Fibroblast of upper back skin (primary cell): ENCODE data around the gene CDK13.

ENCODE experiments used
- DNase-seq: peaks from one replicate; pipeline ENCODE4 v3.0.0-alpha.2; 2013

CDK13 gene

GRCh38 chr7:40015790-40016296 is 65.8 kb downstream of the CDK13 start:
- peak; percentile 43 for DNase-seq

GRCh38 chr7:40019558-40019957 is 69.5 kb downstream of the CDK13 start:
- no peak for DNase-seq

GRCh38 chr7:40024048-40024447 is 74.0 kb downstream of the CDK13 start:
- DNase-seq: no peak

- no peak for DNase-seq
Observed at GRCh38 chr7:40024841-40025240, 74.8 kb downstream of the CDK13 start.

GRCh38 chr7:40027545-40027944 is 77.5 kb downstream of the CDK13 start:
- DNase-seq: no peak

- DNase-seq: no peak
Observed at GRCh38 chr7:40033826-40034225, 83.8 kb downstream of the CDK13 start.

- no peak for DNase-seq
Observed at GRCh38 chr7:40041456-40041855, 91.4 kb downstream of the CDK13 start.

GRCh38 chr7:40043164-40043563 is 93.1 kb downstream of the CDK13 start:
- no peak for DNase-seq

GRCh38 chr7:40047661-40048060 is 97.6 kb downstream of the CDK13 start:
- no peak for DNase-seq

- peak; percentile 31 for DNase-seq
Observed at GRCh38 chr7:40057292-40057691, 107.2 kb downstream of the CDK13 start.

GRCh38 chr7:40058026-40058425 is 108.0 kb downstream of the CDK13 start:
- DNase-seq: no peak

- no peak for DNase-seq
Observed at GRCh38 chr7:40058636-40059035, 108.6 kb downstream of the CDK13 start.

- DNase-seq: no peak
Observed at GRCh38 chr7:40059057-40059456, 109.0 kb downstream of the CDK13 start.

GRCh38 chr7:40072268-40072667 is 122.2 kb downstream of the CDK13 start:
- no peak for DNase-seq

- DNase-seq: no peak
Observed at GRCh38 chr7:40073239-40073638, 123.2 kb downstream of the CDK13 start.

- DNase-seq: no peak
Observed at GRCh38 chr7:40077849-40078248, 127.8 kb downstream of the CDK13 start.

- DNase-seq: no peak
Observed at GRCh38 chr7:40092182-40092581, 142.1 kb downstream of the CDK13 start.

GRCh38 chr7:40093631-40094350 is 143.7 kb downstream of the CDK13 start:
- DNase-seq: no peak

GRCh38 chr7:40095230-40095629 is 145.2 kb downstream of the CDK13 start:
- no peak for DNase-seq

- no peak for DNase-seq
Observed at GRCh38 chr7:40095695-40096327, 145.8 kb downstream of the CDK13 start.

GRCh38 chr7:40097728-40098127 is 147.7 kb downstream of the CDK13 start:
- peak; percentile 20 for DNase-seq

- DNase-seq: no peak
Observed at GRCh38 chr7:40098810-40099209, 148.8 kb downstream of the CDK13 start.

- no peak for DNase-seq
Observed at GRCh38 chr7:40099837-40100236, 149.8 kb downstream of the CDK13 start.

- DNase-seq: no peak
Observed at GRCh38 chr7:40101201-40101600, 151.1 kb downstream of the CDK13 start.

GRCh38 chr7:40102897-40103296 is 152.8 kb downstream of the CDK13 start:
- DNase-seq: no peak
